IPS-NIHi7 (cell line): ENCODE results near the gene NRXN3.

Experiments used
- DNase-seq: peaks from one replicate; pipeline ENCODE4 v3.0.0; 2012; ENCODE audit warnings: mixed read lengths; ENCODE audit errors: extremely low spot score

Gene NRXN3

GRCh38 chr14:79413734-79414428 lies 1243.7 kb downstream of the NRXN3 start:
- no peak for DNase-seq

GRCh38 chr14:79415726-79416125 lies 1245.6 kb downstream of the NRXN3 start:
- DNase-seq: no peak

GRCh38 chr14:79417961-79418360 lies 1247.8 kb downstream of the NRXN3 start:
- DNase-seq: no peak

- DNase-seq: no peak
These were observed 1248.7 kb downstream of the NRXN3 start for GRCh38 chr14:79418649-79419415.

GRCh38 chr14:79419571-79420327 lies 1249.6 kb downstream of the NRXN3 start:
- no peak for DNase-seq

- DNase-seq: no peak
These were observed 1250.6 kb downstream of the NRXN3 start for GRCh38 chr14:79420725-79421124.

- no peak for DNase-seq
These were observed 1251.6 kb downstream of the NRXN3 start for GRCh38 chr14:79421811-79422210.

GRCh38 chr14:79424462-79424861 lies 1254.3 kb downstream of the NRXN3 start:
- no peak for DNase-seq

- DNase-seq: no peak
These were observed 1256.1 kb downstream of the NRXN3 start for GRCh38 chr14:79426103-79426755.

- no peak for DNase-seq
These were observed 1262.5 kb downstream of the NRXN3 start for GRCh38 chr14:79432640-79433039.

- DNase-seq: no peak
These were observed 1266.2 kb downstream of the NRXN3 start for GRCh38 chr14:79436335-79436734.

- DNase-seq: no peak
These were observed 1267.8 kb downstream of the NRXN3 start for GRCh38 chr14:79437951-79438350.

- DNase-seq: no peak
These were observed 1268.6 kb downstream of the NRXN3 start for GRCh38 chr14:79438696-79439342.

GRCh38 chr14:79442786-79443185 lies 1272.6 kb downstream of the NRXN3 start:
- DNase-seq: no peak

GRCh38 chr14:79443602-79444001 lies 1273.4 kb downstream of the NRXN3 start:
- DNase-seq: no peak

- DNase-seq: no peak
These were observed 1278.8 kb downstream of the NRXN3 start for GRCh38 chr14:79448960-79449359.

- no peak for DNase-seq
These were observed 1281.4 kb downstream of the NRXN3 start for GRCh38 chr14:79451601-79452000.

- no peak for DNase-seq
These were observed 1283.1 kb downstream of the NRXN3 start for GRCh38 chr14:79453276-79453675.

- no peak for DNase-seq
These were observed 1294.3 kb downstream of the NRXN3 start for GRCh38 chr14:79464468-79464867.

GRCh38 chr14:79465651-79466050 lies 1295.5 kb downstream of the NRXN3 start:
- DNase-seq: no peak

GRCh38 chr14:79466938-79467527 lies 1296.9 kb downstream of the NRXN3 start:
- DNase-seq: no peak
